Smooth muscle cell (in vitro differentiated cells): ENCODE measurements around the gene NUBPL. TPM values are rescaled to one million over a fixed set of nuclear protein-coding genes. Genes with fewer than 3 reads are reported as not detected.
"Not testable (repeated sequence)": the region's sequence is repeated elsewhere in the genome, so short reads cannot be mapped to it uniquely, and the experiment has no call there.

Experiments
- DNase-seq: peaks from one replicate; lab custom pipeline; 2025; ENCODE audit not compliant: unreplicated experiment; lab: John Stamatoyannopoulos, UW
- H2AFZ ChIP-seq: fragments of 200-600 bp; sonication (generic); 2 replicates; pipeline ENCODE4 v1.6.0; 2016; ENCODE audit warnings: antibody characterized with exemption, low read depth, mild to moderate bottlenecking
- H3F3A ChIP-seq: fragments of 200-600 bp; sonication (generic); 2 replicates; pipeline ENCODE4 v1.6.0; 2017; ENCODE audit warnings: antibody characterized with exemption, low read depth
- H3K27ac ChIP-seq: fragments of 200-600 bp; sonication (generic); 2 replicates; pipeline ENCODE4 v1.5.1; 2016; ENCODE audit warnings: low read depth, mild to moderate bottlenecking
- H3K27me3 ChIP-seq: fragments of 200-600 bp; sonication (generic); 2 replicates; pipeline ENCODE4 v1.6.1; 2016; ENCODE audit warnings: low read depth, mild to moderate bottlenecking
- H3K36me3 ChIP-seq: fragments of 200-600 bp; sonication (generic); 2 replicates; pipeline ENCODE4 v1.5.1; 2016; ENCODE audit warnings: low read depth
- H3K4me1 ChIP-seq: fragments of 200-600 bp; sonication (generic); 2 replicates; pipeline ENCODE4 v1.5.1; 2016; ENCODE audit warnings: low read depth
- H3K4me2 ChIP-seq: fragments of 200-600 bp; sonication (generic); 2 replicates; pipeline ENCODE4 v1.6.0; 2016; ENCODE audit warnings: mild to moderate bottlenecking
- H3K4me3 ChIP-seq: fragments of 200-600 bp; sonication (generic); 2 replicates; pipeline ENCODE4 v1.5.1; 2016; ENCODE audit warnings: mild to moderate bottlenecking
- H3K79me2 ChIP-seq: fragments of 200-600 bp; sonication (generic); 2 replicates; pipeline ENCODE4 v1.6.0; 2016; ENCODE audit warnings: low read depth, mild to moderate bottlenecking
- H3K9ac ChIP-seq: fragments of 200-600 bp; sonication (generic); 2 replicates; pipeline ENCODE4 v1.6.0; 2016; ENCODE audit warnings: low read depth
- H3K9me3 ChIP-seq: fragments of 200-600 bp; sonication (generic); replicated peaks from 2 replicates; pipeline ENCODE4 v1.5.1; 2016; ENCODE audit warnings: low read depth
- H4K20me1 ChIP-seq: fragments of 200-600 bp; sonication (generic); 2 replicates; pipeline ENCODE4 v1.6.0; 2016; ENCODE audit warnings: low read depth
- WGBS: methylation state at CpG from one replicate; pipeline ENCODE4 v1.1.7; 2016; ENCODE audit warnings: low lambda C conversion rate; 5-methylcytosine and 5-hydroxymethylcytosine counted together
- polyA plus RNA-seq: library from polyadenylated mRNA; unstranded; fragments of >200 nt; fragmentation: Nextera tagmentation; extraction: Ambion mirVana; gene quantifications from 2 replicates; pipeline ENCODE4 v1.2.1, GENCODE V29; 2016
- total RNA-seq: library from RNA; depleted of rRNA; stranded (reverse); fragments of >200 nt; gene quantifications from 2 replicates; pipeline ENCODE4 v1.2.3, GENCODE V29; 2014
- TF ChIP-seq, protein P1 (sequence below): fragments of 200-600 bp; sonication (generic); IDR thresholded peaks from 2 replicates; pipeline ENCODE4 v1.5.1; 2017; ENCODE audit warnings: borderline replicate concordance, mild to moderate bottlenecking, antibody characterized with exemption; ENCODE audit not compliant: insufficient read depth, poor library complexity, severe bottlenecking

NUBPL gene
- total and polyA plus RNA-seq, 2 experiments from 2014 or later = 9.1 to 11.7 TPM

DNA sequence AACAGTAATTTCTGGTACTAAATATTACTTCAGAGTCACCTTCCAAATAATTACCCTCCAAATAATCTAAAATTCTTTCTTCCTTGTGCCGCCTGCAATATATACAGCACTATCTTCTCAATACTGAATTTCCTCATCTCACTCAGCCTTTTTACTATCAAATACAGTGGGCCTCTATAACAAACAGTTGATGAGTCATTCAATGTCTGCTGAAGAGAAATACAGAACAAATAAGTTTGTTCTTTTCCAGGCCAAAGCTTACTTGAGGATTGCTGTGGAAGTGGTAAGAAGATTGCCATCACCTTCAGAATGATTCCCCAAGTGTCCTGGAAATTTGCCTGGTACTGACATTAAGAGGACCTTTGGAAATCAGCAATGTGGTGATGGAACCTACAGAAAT, 297.7 kb downstream of the NUBPL start:
- Histone ChIP-seq H3K36me3 (no peaks in the 10 kb centered on the region), H3K4me2 (peak overlapping the region; percentile 25), H3K4me3 (no peak overlapping the region), H3K27me3 (no peaks in the 10 kb centered on the region), H3K79me2 (no peaks in the 10 kb centered on the region), H3K9ac (no peak overlapping the region), H3K9me3 (no peaks in the 10 kb centered on the region), H3K4me1 (no peaks in the 10 kb centered on the region), H2AFZ (no peak overlapping the region), H3F3A (no peaks in the 10 kb centered on the region), H4K20me1 (no peaks in the 10 kb centered on the region), H3K27ac (no peak overlapping the region)
- no peak for DNase-seq
- 58% methylated on average over 1 of the region's 1 CpG for WGBS
- TF ChIP-seq, protein P1, sequence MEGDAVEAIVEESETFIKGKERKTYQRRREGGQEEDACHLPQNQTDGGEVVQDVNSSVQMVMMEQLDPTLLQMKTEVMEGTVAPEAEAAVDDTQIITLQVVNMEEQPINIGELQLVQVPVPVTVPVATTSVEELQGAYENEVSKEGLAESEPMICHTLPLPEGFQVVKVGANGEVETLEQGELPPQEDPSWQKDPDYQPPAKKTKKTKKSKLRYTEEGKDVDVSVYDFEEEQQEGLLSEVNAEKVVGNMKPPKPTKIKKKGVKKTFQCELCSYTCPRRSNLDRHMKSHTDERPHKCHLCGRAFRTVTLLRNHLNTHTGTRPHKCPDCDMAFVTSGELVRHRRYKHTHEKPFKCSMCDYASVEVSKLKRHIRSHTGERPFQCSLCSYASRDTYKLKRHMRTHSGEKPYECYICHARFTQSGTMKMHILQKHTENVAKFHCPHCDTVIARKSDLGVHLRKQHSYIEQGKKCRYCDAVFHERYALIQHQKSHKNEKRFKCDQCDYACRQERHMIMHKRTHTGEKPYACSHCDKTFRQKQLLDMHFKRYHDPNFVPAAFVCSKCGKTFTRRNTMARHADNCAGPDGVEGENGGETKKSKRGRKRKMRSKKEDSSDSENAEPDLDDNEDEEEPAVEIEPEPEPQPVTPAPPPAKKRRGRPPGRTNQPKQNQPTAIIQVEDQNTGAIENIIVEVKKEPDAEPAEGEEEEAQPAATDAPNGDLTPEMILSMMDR = no peak

- no peak overlapping the region for H3K27ac ChIP-seq
- no peaks in the 10 kb centered on the region for H4K20me1 ChIP-seq
- no peak overlapping the region for H2AFZ ChIP-seq
- no peaks in the 10 kb centered on the region for H3K4me1 ChIP-seq
- no peaks in the 10 kb centered on the region for H3K27me3 ChIP-seq
- no peaks in the 10 kb centered on the region for H3K36me3 ChIP-seq
- no peaks in the 10 kb centered on the region for H3F3A ChIP-seq
- no peak overlapping the region for H3K9ac ChIP-seq
- DNase-seq = no peak
- H3K79me2 ChIP-seq = no peaks in the 10 kb centered on the region
- no peak overlapping the region for H3K4me3 ChIP-seq
- H3K9me3 ChIP-seq = no peaks in the 10 kb centered on the region
- H3K4me2 ChIP-seq = no peak overlapping the region
- WGBS = 95% methylated on average over 13 of the region's 13 CpGs
- TF ChIP-seq, protein P1 = no peak
Observed at GRCh38 chr14:31864937-31865855, 304.0 kb downstream of the NUBPL start.

DNA sequence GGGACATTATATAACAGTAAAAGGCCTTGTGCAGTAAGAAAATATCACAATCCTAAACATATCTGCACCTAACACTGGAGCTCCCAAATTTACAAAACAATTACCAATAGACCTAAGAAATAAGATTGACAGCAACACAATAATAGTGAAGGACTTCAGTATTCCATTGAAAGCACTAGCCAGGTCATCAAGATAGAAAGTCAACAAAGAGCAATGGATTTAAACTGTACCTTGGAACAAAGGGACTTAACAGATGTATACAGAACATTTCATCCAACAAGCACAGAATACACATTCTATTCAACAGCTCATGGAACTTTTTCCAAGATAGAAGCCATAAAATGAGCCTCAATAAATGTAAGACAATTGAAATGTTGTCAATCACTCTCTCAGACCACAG, 306.4 kb downstream of the NUBPL start:
- no peak for DNase-seq
- Histone ChIP-seq H3K79me2 (no peaks in the 10 kb centered on the region), H3K4me2 (no peak overlapping the region), H3F3A (no peaks in the 10 kb centered on the region), H3K36me3 (no peaks in the 10 kb centered on the region), H3K9me3 (no peaks in the 10 kb centered on the region), H2AFZ (no peak overlapping the region), H4K20me1 (no peaks in the 10 kb centered on the region), H3K4me1 (no peaks in the 10 kb centered on the region), H3K27me3 (no peaks in the 10 kb centered on the region), H3K9ac (no peak overlapping the region), H3K4me3 (no peak overlapping the region), H3K27ac (no peak overlapping the region)
- TF ChIP-seq, protein P1 = no peak

- H3F3A ChIP-seq, H3K4me3 ChIP-seq, H3K4me2 ChIP-seq, H3K79me2 ChIP-seq, DNase-seq, H2AFZ ChIP-seq, H4K20me1 ChIP-seq, H3K27ac ChIP-seq, H3K27me3 ChIP-seq, H3K4me1 ChIP-seq, H3K9ac ChIP-seq, H3K36me3 ChIP-seq, H3K9me3 ChIP-seq: not testable (repeated sequence)
- WGBS = 85% methylated on average over 3 of the region's 3 CpGs
Observed at GRCh38 chr14:31868096-31868495, 306.9 kb downstream of the NUBPL start.
